Measurements from ENCODE around the gene VIL1. TPM values are rescaled to one million over a fixed set of nuclear protein-coding genes. Genes with fewer than 3 reads are reported as not detected.

The VIL1 gene
- total RNA-seq, 1 donor from 2014 or later: 0.29 TPM

DNA sequence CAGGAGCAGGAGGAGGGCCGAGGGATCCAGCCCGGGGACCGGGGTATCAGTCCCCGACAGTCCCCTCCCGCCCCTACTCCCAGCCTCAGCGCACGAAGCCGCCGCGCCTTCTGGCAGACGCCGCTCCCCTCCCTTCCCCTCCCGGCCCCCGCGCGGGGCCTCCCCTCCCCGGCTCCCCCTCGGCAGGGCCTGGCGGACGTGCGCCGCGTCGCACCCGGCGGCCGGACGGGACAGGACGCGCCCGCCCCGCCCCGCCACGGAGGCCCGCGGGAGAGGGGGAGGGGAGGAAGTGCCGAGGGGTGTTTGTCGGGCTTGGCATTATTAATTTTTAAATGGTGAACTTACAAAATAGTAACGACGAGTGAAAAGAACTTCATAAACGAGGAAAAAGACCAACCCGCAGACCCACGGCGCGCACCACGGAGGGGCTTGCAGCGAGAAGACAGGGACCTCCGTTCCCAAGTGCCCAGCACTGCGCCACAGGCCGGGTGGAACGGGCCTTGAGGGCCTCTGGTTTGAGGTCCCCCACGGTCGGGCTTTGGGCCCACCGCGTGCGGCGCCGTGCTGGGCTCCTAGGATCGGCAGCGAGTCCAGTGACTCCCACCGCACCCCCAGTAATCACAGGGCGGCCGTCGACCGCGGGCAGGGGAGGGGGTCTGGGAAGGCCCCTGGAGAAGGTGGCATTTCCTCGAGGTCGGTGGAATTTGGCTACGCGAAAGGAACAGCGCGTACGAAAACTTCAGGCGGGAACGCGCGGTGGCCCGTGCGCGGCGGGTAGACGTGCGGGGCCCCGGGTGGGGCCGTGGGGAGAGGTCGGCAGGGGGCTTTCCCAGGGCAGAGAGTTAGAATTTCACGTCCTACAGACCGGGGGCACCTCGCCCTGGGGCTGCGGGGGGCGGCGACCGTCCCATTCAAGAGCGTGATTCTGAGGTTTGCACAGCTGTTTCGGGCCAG lies 20.2 kb upstream of the VIL1 start:
- peak; percentile 77 to 80 for DNase-seq (ENCODE audit: low spot score in 2 of 2, unreplicated experiment in 2 of 2)
- Mint-ChIP-seq H3K4me3 (peak overlapping the region; percentile 88), H3K27me3 (ENCODE audit: low read depth) (no peaks in the 10 kb centered on the region), H3K27ac (peak overlapping the region; percentile 96), H3K4me1 (peaks cover 28% of the 10 kb centered on the region), H3K9me3 (no peaks in the 10 kb centered on the region), H3K36me3 (peaks cover 4% of the 10 kb centered on the region)
- TF ChIP-seq, protein P1, sequence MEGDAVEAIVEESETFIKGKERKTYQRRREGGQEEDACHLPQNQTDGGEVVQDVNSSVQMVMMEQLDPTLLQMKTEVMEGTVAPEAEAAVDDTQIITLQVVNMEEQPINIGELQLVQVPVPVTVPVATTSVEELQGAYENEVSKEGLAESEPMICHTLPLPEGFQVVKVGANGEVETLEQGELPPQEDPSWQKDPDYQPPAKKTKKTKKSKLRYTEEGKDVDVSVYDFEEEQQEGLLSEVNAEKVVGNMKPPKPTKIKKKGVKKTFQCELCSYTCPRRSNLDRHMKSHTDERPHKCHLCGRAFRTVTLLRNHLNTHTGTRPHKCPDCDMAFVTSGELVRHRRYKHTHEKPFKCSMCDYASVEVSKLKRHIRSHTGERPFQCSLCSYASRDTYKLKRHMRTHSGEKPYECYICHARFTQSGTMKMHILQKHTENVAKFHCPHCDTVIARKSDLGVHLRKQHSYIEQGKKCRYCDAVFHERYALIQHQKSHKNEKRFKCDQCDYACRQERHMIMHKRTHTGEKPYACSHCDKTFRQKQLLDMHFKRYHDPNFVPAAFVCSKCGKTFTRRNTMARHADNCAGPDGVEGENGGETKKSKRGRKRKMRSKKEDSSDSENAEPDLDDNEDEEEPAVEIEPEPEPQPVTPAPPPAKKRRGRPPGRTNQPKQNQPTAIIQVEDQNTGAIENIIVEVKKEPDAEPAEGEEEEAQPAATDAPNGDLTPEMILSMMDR (IDR thresholded peaks at IDR 0.05; ENCODE audit: unreplicated experiment): no peak

DNA sequence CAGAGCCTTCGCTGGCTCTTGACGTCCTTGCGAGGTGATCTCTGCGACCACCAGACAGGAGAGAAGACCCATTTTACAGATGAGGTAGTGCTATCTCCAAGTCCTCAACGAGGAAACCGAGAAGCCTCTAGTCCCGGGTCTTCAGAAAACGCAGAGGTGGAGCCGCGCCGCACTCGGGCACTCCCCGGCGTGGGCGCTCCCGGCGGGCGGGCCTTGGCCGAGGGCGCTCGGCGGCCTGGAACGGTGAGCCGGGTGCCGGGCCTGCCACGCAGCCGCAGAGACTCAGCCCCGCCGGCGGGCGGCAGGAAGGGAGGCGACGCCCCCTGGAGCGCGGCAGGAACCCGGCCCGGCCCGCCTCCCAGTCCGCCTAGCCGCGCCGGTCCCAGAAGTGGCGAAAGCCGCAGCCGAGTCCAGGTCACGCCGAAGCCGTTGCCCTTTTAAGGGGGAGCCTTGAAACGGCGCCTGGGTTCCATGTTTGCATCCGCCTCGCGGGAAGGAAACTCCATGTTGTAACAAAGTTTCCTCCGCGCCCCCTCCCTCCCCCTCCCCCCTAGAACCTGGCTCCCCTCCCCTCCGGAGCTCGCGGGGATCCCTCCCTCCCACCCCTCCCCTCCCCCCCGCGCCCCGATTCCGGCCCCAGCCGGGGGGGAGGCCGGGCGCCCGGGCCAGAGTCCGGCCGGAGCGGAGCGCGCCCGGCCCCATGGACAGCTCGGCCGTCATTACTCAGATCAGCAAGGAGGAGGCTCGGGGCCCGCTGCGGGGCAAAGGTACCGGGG lies 19.3 kb upstream of the VIL1 start, which contains the start of gene CTDSP1:
Gene CTDSP1, plus strand, starts transcription at position 478 of the 776 bp plus-strand sequence. Its CDS starts 223 bp downstream, at position 701.
- DNase-seq (ENCODE audit: low spot score in 2 of 2, unreplicated experiment in 2 of 2): peak; percentile 86 to 89
- Mint-ChIP-seq H3K4me1 (peaks cover 32% of the 10 kb centered on the region), H3K9me3 (no peaks in the 10 kb centered on the region), H3K27ac (peak within 1 kb of the TSS; percentile 95), H3K36me3 (peaks cover 9% of the 10 kb centered on the region), H3K4me3 (peak within 1 kb of the TSS; percentile 94), H3K27me3 (ENCODE audit: low read depth) (no peaks in the 10 kb centered on the region)
- TF ChIP-seq, protein P1 (IDR thresholded peaks at IDR 0.05; ENCODE audit: unreplicated experiment): no peak

DNA sequence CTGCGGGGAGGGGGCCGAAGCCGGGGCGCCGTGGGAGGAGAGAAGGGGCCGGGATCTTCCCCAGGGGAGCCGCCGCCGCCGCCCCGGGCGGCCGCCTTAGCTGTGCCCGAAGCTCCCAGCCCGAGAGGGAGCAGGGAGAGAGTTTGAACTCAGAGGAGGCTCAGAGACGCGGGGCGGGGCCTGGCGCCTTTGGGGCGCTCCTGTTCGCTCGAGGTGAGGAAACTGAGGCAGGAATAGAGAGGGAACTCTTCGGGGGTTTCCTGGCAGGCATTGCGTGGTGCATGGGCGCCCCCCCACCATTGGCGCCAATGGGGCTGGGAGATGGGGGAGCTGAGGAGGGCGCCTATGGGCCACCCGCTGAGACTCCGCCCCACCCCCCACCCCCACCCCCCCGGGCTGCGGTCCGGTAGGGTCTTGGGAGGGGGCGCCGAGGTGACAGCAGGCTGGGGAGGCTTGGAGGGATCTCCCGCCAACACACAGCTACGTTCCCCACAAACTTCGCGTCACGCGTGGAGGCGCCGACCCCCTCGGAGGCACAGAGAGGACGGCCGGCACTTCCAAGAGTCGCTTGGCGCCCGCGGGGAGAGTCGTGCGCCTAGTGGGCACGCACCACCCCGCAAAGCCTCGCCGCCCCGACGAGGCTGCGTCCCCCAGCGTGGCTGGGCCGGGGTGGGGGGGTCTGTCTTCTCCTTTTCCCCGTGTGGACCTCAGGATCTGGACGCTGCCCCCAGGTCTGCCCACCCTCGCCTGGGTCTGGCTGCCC lies 18.6 kb upstream of the VIL1 start:
- Mint-ChIP-seq H3K27me3 (ENCODE audit: low read depth) (no peaks in the 10 kb centered on the region), H3K36me3 (peaks cover 12% of the 10 kb centered on the region), H3K4me3 (peak overlapping the region; percentile 94), H3K4me1 (peaks cover 33% of the 10 kb centered on the region), H3K9me3 (no peaks in the 10 kb centered on the region), H3K27ac (peak overlapping the region; percentile 95)
- TF ChIP-seq, protein P1 (IDR thresholded peaks at IDR 0.05; ENCODE audit: unreplicated experiment): no peak
- peak in 1 of 2 experiments; percentile 64 for DNase-seq (ENCODE audit: low spot score in 2 of 2, unreplicated experiment in 2 of 2)

DNA sequence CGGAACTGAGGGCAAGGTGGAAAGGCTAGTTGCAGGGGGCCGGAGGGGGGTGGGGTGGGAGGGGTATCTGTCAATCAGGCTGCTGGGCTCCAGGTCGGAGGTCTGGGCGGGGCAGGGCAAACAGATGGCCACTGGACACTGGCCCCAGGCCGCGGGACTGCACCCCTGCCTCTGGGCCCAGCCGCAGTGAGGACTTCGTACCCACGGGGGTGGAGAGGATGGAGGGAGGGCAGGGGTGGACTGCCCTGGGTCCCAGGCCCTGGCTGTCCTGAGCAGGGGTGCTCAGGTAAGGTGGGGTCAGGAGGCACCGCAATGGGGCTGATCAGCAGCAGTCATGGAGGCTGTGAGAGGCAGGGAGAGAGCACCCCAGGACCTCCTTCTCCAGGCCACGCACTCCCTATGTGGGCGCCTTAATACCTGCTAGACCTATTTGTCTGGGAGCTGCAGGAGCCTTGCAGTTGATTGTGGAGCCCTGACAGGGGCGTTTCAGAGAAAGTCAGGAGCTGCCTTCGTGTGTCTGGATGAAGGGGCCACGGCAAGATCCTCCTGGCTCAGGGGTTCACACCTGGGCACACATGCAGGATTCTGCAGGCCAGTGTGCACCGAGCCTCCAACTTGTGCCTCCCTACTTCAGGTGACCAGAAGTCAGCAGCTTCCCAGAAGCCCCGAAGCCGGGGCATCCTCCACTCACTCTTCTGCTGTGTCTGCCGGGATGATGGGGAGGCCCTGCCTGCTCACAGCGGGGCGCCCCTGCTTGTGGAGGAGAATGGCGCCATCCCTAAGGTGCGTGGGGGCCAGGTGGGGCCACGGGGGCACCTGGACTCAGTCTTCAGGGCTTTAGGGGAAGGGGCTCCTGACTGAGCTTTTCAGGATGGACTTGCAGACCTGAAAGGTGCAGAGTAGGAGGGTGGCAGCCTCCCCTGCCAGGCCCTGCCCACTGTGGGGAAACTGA lies 17.7 kb upstream of the VIL1 start:
- no peak for DNase-seq (ENCODE audit: low spot score in 2 of 2, unreplicated experiment in 2 of 2)
- H3K27me3 Mint-ChIP-seq (ENCODE audit: low read depth): no peaks in the 10 kb centered on the region
- peaks cover 12% of the 10 kb centered on the region for H3K36me3 Mint-ChIP-seq
- H3K27ac Mint-ChIP-seq: peak overlapping the region; percentile 59
- TF ChIP-seq, protein P1 (IDR thresholded peaks at IDR 0.05; ENCODE audit: unreplicated experiment): no peak
- no peaks in the 10 kb centered on the region for H3K9me3 Mint-ChIP-seq
- H3K4me3 Mint-ChIP-seq: peak overlapping the region; percentile 94
- peaks cover 36% of the 10 kb centered on the region for H3K4me1 Mint-ChIP-seq
